SK-N-SH (cell line): ENCODE results near the gene MRPS23. TPM values are rescaled to one million over a fixed set of nuclear protein-coding genes. Genes with fewer than 3 reads are reported as not detected.

Experiments
- CTCF ChIA-PET: fragments of 300-600, 350-600 bp; formaldehyde crosslinking; extraction: SDS; loops from one replicate; lab custom pipeline; 2021; lab: Yijun Ruan, JAX
- POLR2A ChIA-PET: fragments of 350-600 bp; sonication (Branson Sonifier 250); formaldehyde crosslinking; extraction: SDS; loops from one replicate; lab custom pipeline; 2020; ENCODE audit warnings: antibody characterized with exemption, inconsistent platforms; lab: Yijun Ruan, JAX
- DNase-seq: peaks from one replicate; pipeline ENCODE4 v3.0.0; 2012
- H2AFZ ChIP-seq: fragments of 200-600 bp; sonication (generic); 2 replicates; pipeline ENCODE4 v1.8.1; 2016; ENCODE audit warnings: antibody characterized with exemption, mild to moderate bottlenecking, low read depth
- H3F3A ChIP-seq: fragments of 200-600 bp; sonication (generic); replicated peaks from 2 replicates; pipeline ENCODE3; 2016; ENCODE audit warnings: antibody characterized with exemption, mild to moderate bottlenecking; ENCODE audit not compliant: insufficient read depth
- H3K27ac ChIP-seq, 2 experiments: fragments of 200-500 bp in 1 of 2; fragments of 200-600 bp in 1 of 2; sonication (Bioruptor generic) in 1 of 2; sonication (generic), shearing (Covaris generic) in 1 of 2; 2 replicates each; pipeline versions ENCODE4 v1.5.1 to v1.6.1; 2014 to 2016; ENCODE audit warnings: low read depth in 2 of 2, inconsistent platforms in 1 of 2, low read length in 1 of 2, mild to moderate bottlenecking in 1 of 2, mixed read lengths in 1 of 2
- H3K27me3 ChIP-seq: fragments of 200-600 bp; sonication (generic), shearing (Covaris generic); 2 replicates; pipeline ENCODE4 v1.6.1; 2016; ENCODE audit warnings: mixed run types; ENCODE audit not compliant: insufficient read depth
- H3K36me3 ChIP-seq, 2 experiments: fragments of 200-500 bp in 1 of 2; fragments of 200-600 bp in 1 of 2; sonication (Bioruptor generic) in 1 of 2; sonication (generic) in 1 of 2; replicated peaks in 1 of 2; 2 replicates each; pipeline versions ENCODE3 to v1.5.1; 2014 to 2016; ENCODE audit warnings: low read length in 1 of 2, mild to moderate bottlenecking in 1 of 2; ENCODE audit not compliant: insufficient read depth in 2 of 2, control insufficient read depth in 1 of 2
- H3K4me1 ChIP-seq, 2 experiments: fragments of 200-500 bp in 1 of 2; fragments of 200-600 bp in 1 of 2; sonication (Bioruptor generic) in 1 of 2; sonication (generic), shearing (Covaris generic) in 1 of 2; 2 replicates each; pipeline versions ENCODE4 v1.5.1 to v1.6.1; 2014 to 2016; ENCODE audit warnings: low read depth in 1 of 2, low read length in 1 of 2, mixed run types in 1 of 2; ENCODE audit not compliant: insufficient read depth in 2 of 2, control insufficient read depth in 1 of 2
- H3K4me2 ChIP-seq: fragments of 200-600 bp; sonication (generic), shearing (Covaris generic); 2 replicates; pipeline ENCODE4 v1.6.1; 2017; ENCODE audit warnings: mixed run types
- H3K4me3 ChIP-seq, 2 experiments: fragments of 200-500 bp in 1 of 2; fragments of 200-600 bp in 1 of 2; sonication (Bioruptor generic) in 1 of 2; sonication (generic), shearing (Covaris generic) in 1 of 2; 2 replicates each; pipeline versions ENCODE4 v1.5.1 to v1.8.1; 2014 to 2016; ENCODE audit warnings: low read depth in 2 of 2, inconsistent platforms in 1 of 2, low read length in 1 of 2, mild to moderate bottlenecking in 1 of 2, mixed read lengths in 1 of 2, moderate library complexity in 1 of 2
- H3K79me2 ChIP-seq: fragments of 200-600 bp; sonication (generic); 2 replicates; pipeline ENCODE4 v1.8.1; 2017; ENCODE audit warnings: mild to moderate bottlenecking; ENCODE audit not compliant: insufficient read depth
- H3K9ac ChIP-seq: fragments of 200-600 bp; sonication (generic); 2 replicates; pipeline ENCODE4 v1.6.1; 2017; ENCODE audit warnings: mixed run types
- H3K9me2 ChIP-seq: fragments of 200-600 bp; sonication (generic); 2 replicates; pipeline ENCODE4 v1.6.1; 2017; ENCODE audit warnings: mixed run types
- H3K9me3 ChIP-seq: fragments of 200-600 bp; sonication (generic); 2 replicates; pipeline ENCODE4 v1.6.1; 2017; ENCODE audit warnings: mixed run types, mild to moderate bottlenecking, moderate library complexity
- H4K20me1 ChIP-seq: fragments of 200-600 bp; sonication (generic); 2 replicates; pipeline ENCODE4 v1.6.1; 2017; ENCODE audit warnings: mild to moderate bottlenecking, mixed run types; ENCODE audit not compliant: insufficient read depth
- CHD2 ChIP-seq: fragments of 150-350 bp; IDR thresholded peaks from 2 replicates; pipeline ENCODE4 v1.6.1; 2018; ENCODE audit warnings: low read length; ENCODE audit not compliant: partially characterized antibody
- CTCF ChIP-seq: fragments of 200-600 bp; sonication (generic); IDR thresholded peaks from 2 replicates; pipeline ENCODE4 v1.6.1; 2017; ENCODE audit warnings: antibody characterized with exemption, mild to moderate bottlenecking, moderate library complexity
- FOSL2 ChIP-seq: IDR thresholded peaks from 2 replicates; pipeline ENCODE4 v1.4.0; 2012; ENCODE audit warnings: low read depth, mild to moderate bottlenecking, moderate library complexity, borderline replicate concordance
- FOXJ3 ChIP-seq: sonication (generic); formaldehyde crosslinking; IDR thresholded peaks from 2 replicates; pipeline ENCODE4 v1.5.1; 2020; ENCODE audit warnings: mild to moderate bottlenecking, missing genetic modification reagents
- FOXM1 ChIP-seq: IDR thresholded peaks from 2 replicates; pipeline ENCODE4 v1.4.0; 2012; ENCODE audit warnings: low read depth, mild to moderate bottlenecking
- IRF3 ChIP-seq: fragments of 150-350 bp; IDR thresholded peaks from 2 replicates; pipeline ENCODE4 v1.6.1; 2016; ENCODE audit warnings: mild to moderate bottlenecking, low read depth, low read length
- JUND ChIP-seq: IDR thresholded peaks from 2 replicates; pipeline ENCODE4 v1.4.0; 2012
- MXI1 ChIP-seq: IDR thresholded peaks from 2 replicates; pipeline ENCODE4 v1.6.1; 2012; ENCODE audit warnings: mild to moderate bottlenecking, low read depth, low read length, improper control_type of control experiment
- PBX3 ChIP-seq: IDR thresholded peaks from 2 replicates; pipeline ENCODE4; 2012
- POLR2AphosphoS5 ChIP-seq: IDR thresholded peaks from 2 replicates; pipeline ENCODE4 v1.6.1; 2012; ENCODE audit warnings: low read depth, low read length
- RAD21 ChIP-seq: IDR thresholded peaks from 2 replicates; pipeline ENCODE4 v1.6.1; 2012; ENCODE audit warnings: mild to moderate bottlenecking, low read length
- RCOR1 ChIP-seq: fragments of 150-350 bp; IDR thresholded peaks from 2 replicates; pipeline ENCODE4 v1.6.1; 2017; ENCODE audit warnings: antibody characterized with exemption, low read length
- RFX5 ChIP-seq: IDR thresholded peaks from 2 replicates; pipeline ENCODE4 v1.6.1; 2012; ENCODE audit warnings: mild to moderate bottlenecking, improper control_type of control experiment, low read length
- RXRA ChIP-seq: IDR thresholded peaks from 2 replicates; pipeline ENCODE4 v1.4.0; 2012; ENCODE audit warnings: low read depth, mild to moderate bottlenecking, borderline replicate concordance
- SIN3A ChIP-seq: IDR thresholded peaks from 2 replicates; pipeline ENCODE4 v1.6.1; 2012; ENCODE audit warnings: low read depth, mild to moderate bottlenecking, low read length, moderate library complexity, borderline replicate concordance
- TCF12 ChIP-seq: IDR thresholded peaks from 2 replicates; pipeline ENCODE4 v1.4.0; 2012
- TEAD4 ChIP-seq: IDR thresholded peaks from 2 replicates; pipeline ENCODE4 v1.4.0; 2012; ENCODE audit warnings: mild to moderate bottlenecking, borderline replicate concordance; ENCODE audit not compliant: insufficient read depth
- USF1 ChIP-seq: IDR thresholded peaks from 2 replicates; pipeline ENCODE4 v1.4.0; 2012; ENCODE audit warnings: low read depth, borderline replicate concordance
- USF2 ChIP-seq: fragments of 150-350 bp; IDR thresholded peaks from 2 replicates; pipeline ENCODE4 v1.6.1; 2017; ENCODE audit warnings: antibody characterized with exemption, low read length, low read depth, borderline replicate concordance
- ZBTB33 ChIP-seq: IDR thresholded peaks from 2 replicates; pipeline ENCODE4 v1.4.0; 2012; ENCODE audit warnings: low read depth, borderline replicate concordance
- WGBS: methylation state at CpG from one replicate; pipeline ENCODE4 v1.1.6; 2017; ENCODE audit warnings: low lambda C conversion rate; 5-methylcytosine and 5-hydroxymethylcytosine counted together
- polyA plus RNA-seq, 3 experiments: library from polyadenylated mRNA; depleted of rRNA; stranded (reverse); fragments of >200 nt; gene quantifications; 2 replicates each; pipeline ENCODE4 v1.2.3, GENCODE V29; 2012

The MRPS23 gene
- polyA plus RNA-seq, 1 of the 3 experiments (the other 2 are of a cell fraction) = 105 TPM

GRCh38 chr17:57872536-57872935, 22.7 kb upstream of the MRPS23 start (continued):
- TF ChIP-seq CHD2 = no peak

GRCh38 chr17:57871863-57872262, 22.0 kb upstream of the MRPS23 start:
- DNase-seq = no peak
- CTCF ChIA-PET = interaction anchor here (0.9 to 25.6 kb wide), 5 partner anchors 9 to 241 kb away, joined by 3 to 1002 read pairs (median 29); partner anchors contain the start of genes SRSF1 and VEZF1
- Histone ChIP-seq H3K9me3 (no peaks in the 10 kb centered on the region), H3K4me1 (peaks cover 54 to 75% of the 10 kb centered on the region in 2 experiments; a peak in 3 of 4 replicates)
- no peak for TF ChIP-seq CTCF
- TF ChIP-seq RAD21 = no peak
- TF ChIP-seq FOXM1 = no peak
- no peak for TF ChIP-seq IRF3
- TF ChIP-seq RCOR1 = no peak
- TF ChIP-seq JUND = no peak
- no peak for TF ChIP-seq RFX5
- no peak for TF ChIP-seq TCF12
- no peak for TF ChIP-seq POLR2AphosphoS5
- no peak for TF ChIP-seq RXRA
- no peak for TF ChIP-seq SIN3A
- no peak for TF ChIP-seq ZBTB33
- no peak for TF ChIP-seq FOSL2
- no peak for TF ChIP-seq FOXJ3 (CRISPR knock-in tag)
- TF ChIP-seq USF1 = no peak
- TF ChIP-seq CHD2 = no peak
- TF ChIP-seq TEAD4 = no peak
- no peak for TF ChIP-seq PBX3
- TF ChIP-seq MXI1 = no peak
- no peak for TF ChIP-seq USF2
- TF ChIP-seq, all 33 proteins: peak for 0
- Histone ChIP-seq H3K36me3 (peaks cover 16 to 27% of the 10 kb centered on the region in 2 experiments), H3F3A (peaks cover 61% of the 10 kb centered on the region), H4K20me1 (no peaks in the 10 kb centered on the region), H3K4me3 (no peak overlapping the region), H3K4me2 (no peak overlapping the region), H3K9me2 (no peaks in the 10 kb centered on the region), H3K27ac (no peak overlapping the region), H3K79me2 (peaks cover 31% of the 10 kb centered on the region), H2AFZ (no peak overlapping the region), H3K27me3 (no peaks in the 10 kb centered on the region), H3K9ac (no peak overlapping the region)
- POLR2A ChIA-PET = no interaction called here
- 98% methylated on average over 8 of the region's 8 CpGs for WGBS
